Left kidney (tissue), 8 donors: Measurements from ENCODE around the gene SUSD1. TPM values are rescaled to one million over a fixed set of nuclear protein-coding genes. Genes with fewer than 3 reads are reported as not detected.
"Not testable (repeated sequence)": the region's sequence is repeated elsewhere in the genome, so short reads cannot be mapped to it uniquely, and the experiment has no call there.

Experiments
- DNase-seq: peaks from one replicate; pipeline ENCODE4 v3.0.0-alpha.2; 2013
- long read RNA-seq, 8 donors: transcript quantifications; one replicate each; lab custom pipeline, GENCODE V29; 2026
- polyA plus RNA-seq: library from polyadenylated mRNA; unstranded; fragments of 120-200 nt; gene quantifications from one replicate; pipeline ENCODE4 v1.2.1, GENCODE V29; 2013; ENCODE audit not compliant: insufficient read length

Gene SUSD1
- polyA plus RNA-seq: 35.6 TPM
- long read RNA-seq, donor 1, partial matches to known transcripts: 0 of 2 reads
- long read RNA-seq, donor 1, other reads (novel, unspliced or antisense): 0 of 2 reads
- long read RNA-seq, donor 2: 0 reads
- long read RNA-seq, donor 3, partial matches to known transcripts: 0 of 2 reads
- long read RNA-seq, donor 3, other reads (novel, unspliced or antisense): 0 of 2 reads
- long read RNA-seq, donor 4, partial matches to known transcripts: 0 of 1 reads
- long read RNA-seq, donor 4, other reads (novel, unspliced or antisense): 0 of 1 reads
- long read RNA-seq, donor 5: 0 reads
- long read RNA-seq, donor 6, partial matches to known transcripts: 0 of 4 reads
- long read RNA-seq, donor 6, other reads (novel, unspliced or antisense): 0 of 4 reads
- long read RNA-seq, donor 7, partial matches to known transcripts: 0 of 4 reads
- long read RNA-seq, donor 7, other reads (novel, unspliced or antisense): 0 of 4 reads
- long read RNA-seq, donor 8, partial matches to known transcripts: 0 of 2 reads
- long read RNA-seq, donor 8, other reads (novel, unspliced or antisense): 0 of 2 reads

DNA sequence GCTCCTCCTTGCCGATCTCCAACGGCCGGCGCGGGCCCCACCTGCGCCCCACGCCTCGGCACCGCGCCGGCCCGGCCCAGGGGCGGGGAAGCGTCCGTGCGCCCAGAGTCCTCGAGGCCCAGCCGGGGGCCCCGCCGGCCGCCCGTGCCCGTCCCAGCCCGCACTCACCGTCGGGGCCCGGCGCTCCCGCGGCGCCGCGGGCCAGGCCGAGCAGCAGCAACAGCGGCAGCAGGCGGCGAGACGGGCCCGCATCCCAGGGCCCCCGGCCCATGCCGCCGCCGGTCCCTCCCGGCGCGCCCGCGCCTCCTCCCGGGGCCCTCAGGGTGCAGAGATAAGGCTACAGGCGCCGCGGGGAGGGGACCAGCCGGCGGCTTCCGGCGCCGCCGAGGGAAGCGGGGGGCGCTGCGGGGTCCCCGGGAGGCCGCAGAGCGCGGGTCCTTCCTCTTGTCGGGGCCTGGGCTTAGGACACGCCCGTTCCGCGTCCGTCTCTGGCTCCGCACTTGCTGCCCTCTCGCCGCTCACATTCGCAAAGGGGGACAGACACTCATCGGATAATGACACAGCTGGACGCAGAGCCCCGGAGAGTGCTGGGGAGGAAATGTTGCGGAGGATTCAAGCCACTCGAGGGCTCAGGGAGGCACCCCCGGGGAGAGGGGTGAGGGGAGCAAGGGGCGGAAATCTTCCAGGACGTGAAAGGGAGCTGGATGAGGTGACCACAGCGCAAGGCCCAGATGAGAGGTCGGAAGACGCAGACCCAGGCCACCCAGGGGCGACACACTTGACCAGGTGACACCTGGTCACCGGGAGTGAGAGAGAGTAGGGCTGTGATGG is at the start of gene SUSD1:
Gene SUSD1 (minus strand): TSS at position 333 of the 831 bp plus-strand sequence. CDS start 62 bp downstream, at position 271.
- no peak for DNase-seq

DNA sequence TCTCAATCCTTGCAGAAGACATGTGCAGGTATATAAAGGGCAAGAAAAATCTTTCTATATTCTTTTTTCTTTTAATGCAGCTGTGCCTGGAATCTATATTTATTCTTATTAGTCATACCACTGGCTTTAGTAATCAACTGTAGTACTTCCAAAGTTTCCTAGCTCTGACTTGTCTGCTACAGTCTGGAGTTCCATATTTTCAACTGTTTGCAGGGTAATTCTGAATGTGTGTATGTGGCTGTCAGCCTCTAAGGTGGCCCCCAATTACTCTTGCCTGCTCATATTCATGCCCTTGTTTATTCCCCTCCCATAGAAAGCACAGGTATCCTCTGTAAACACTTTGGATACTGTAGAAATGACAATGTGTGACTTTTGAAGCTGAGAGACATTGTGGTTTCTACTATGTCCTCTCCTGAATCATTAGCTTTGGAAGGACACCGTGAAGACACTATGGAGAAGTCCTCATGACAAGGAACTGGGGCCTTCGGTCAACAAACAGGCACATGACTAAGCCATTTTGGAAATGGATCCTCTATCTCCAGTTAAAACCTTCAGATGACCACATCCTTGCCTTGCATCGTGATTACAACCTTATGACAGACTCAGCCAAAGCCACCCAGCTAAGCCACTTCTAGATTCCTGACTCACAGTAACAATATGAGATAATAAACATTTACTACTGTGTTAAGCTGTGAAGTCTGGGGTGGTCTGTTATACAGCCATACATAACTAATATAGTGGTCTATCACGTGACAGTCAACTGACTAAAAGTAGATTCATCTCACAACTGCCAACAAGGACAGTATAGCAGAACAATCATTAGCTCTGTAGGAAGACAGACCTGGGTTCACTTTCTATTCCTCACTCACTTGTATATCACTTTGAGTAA is 49.5 kb upstream of the SUSD1 start:
- no peak for DNase-seq

DNA sequence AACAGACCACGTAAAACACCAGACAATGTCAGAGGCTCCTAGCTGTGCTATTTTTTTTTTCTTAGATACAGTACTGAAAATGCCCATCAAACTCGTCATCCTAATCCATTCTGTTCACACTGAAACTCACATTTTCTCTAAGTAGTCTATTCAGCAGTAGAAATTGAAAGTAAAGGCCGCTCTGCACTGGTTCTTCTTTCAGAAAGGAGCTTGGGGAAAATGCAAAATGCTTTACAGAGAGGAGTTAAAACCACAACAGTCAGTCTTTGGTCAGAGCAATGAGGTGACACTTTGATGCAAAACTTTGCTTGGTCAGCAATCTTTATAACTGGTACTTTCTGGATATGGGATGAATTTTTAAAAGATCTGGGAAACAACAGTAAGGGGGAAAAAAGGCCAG is 43.8 kb upstream of the SUSD1 start:
- no peak for DNase-seq

DNA sequence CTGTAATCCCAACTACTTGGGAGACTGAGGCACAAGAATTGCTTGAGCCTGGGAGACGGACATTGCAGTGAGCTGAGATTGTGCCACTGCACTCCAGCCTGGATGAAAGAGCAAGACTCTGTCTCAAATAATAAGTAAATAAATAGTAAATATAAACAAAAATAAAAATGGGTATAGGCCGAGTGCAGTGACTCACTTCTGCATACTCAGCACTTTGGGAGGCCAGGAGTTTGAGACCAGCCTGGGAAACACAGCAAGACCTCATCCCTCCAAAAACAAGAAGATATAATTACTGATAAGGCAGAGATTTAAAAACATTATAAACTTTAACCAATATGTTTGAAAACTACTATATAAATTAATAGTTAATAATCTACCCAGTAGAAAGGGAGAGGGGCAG is 37.8 kb upstream of the SUSD1 start:
- no peak for DNase-seq

DNA sequence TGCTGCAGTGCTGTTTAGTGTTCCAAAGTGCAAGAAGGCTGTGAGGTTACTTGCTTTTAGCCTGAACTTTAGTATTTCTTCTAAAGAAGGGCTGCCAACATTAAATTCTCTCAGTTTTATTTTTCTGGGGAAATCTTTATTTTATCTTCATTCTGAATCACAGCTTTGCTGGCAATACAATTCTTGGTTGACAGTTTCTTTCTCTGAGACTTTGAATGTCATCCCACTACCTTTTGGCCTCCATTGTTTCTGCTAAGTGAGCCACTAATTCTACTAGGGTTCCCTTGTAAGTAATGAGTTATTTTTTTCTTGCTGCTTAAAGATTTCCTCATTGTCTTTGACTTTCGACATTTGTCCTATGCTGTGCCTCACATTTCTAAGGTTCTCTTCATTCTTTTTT is 32.4 kb upstream of the SUSD1 start:
- DNase-seq: no peak

DNA sequence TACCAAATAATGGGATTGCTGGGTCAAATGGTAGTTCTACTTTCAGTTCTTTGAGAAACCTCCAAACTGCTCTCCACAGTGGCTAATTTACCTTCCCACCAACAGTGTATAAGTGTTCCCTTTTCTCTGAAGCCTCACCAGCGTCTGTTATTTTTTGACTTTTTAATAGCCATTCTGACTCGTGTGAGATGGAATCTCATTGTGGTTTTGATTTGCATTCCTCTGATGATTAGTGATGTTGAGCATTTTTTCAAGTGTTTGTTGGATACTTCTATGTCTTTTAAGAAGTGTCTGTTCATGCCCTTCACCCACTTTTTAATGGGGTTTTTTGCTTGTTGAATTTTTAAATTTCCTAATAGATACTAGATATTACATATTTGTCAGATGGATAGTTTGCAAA is 28.4 kb upstream of the SUSD1 start:
- DNase-seq: no peak

DNA sequence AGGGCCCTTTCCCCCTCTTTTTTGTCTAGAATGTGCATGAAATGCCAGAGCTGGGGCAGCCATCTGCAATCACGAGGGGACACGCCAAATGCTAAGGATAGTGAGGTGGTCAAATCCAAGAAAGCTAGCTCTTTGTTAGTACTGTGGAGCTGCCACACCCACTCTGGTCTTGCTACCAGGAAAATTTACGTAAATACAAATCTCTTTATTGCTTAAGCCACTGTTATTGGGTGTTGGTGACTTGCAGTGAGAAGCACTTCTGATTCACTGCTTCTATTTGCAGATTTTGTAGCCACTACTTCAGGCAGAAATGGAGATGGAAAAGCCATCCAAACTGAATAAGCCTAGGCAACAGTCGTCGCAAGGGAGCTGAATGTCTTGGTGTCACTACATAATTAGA is 25.6 kb upstream of the SUSD1 start:
- DNase-seq: no peak

DNA sequence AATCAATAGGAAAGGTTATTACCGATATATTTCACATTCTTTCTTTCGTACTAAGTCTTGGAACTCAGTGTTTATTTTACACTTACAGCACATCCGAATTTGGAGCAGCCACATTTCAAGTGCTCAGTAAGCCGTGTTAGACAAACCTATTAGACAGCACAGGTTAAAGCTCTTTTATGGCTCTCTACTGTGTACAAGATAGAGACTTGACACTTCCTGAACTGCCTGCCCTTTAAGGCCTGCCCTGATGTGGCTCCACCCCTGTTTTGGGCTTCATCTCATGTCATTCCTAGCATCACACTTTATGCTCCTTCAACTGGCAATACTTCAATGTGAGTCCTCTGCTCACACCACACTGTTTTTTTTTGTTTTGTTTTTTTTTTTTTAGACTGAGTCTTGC is 23.5 kb upstream of the SUSD1 start:
- DNase-seq: no peak

DNA sequence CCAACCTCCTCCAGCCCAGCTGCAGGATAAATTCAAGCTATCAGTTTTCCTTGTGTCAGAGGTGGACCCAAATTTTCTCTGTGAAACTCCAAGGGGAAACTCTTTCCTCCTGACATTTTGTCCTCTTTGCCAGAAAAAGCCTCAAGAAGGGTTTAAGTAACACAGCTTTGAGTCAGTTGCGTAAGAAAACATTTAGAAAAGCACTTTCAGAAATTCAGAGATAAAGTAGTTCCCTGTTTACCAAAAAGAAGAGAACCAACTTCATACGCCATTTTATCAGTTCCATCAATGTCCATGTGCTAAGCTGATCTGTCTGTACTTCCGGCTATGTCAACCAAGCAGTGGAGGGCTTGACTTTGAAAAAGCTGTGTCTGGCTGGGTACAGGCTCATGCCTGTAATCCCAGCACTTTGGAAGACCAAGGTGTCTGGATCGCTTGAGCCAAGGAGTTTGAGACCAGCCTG is 19.9 kb upstream of the SUSD1 start:
- no peak for DNase-seq

DNA sequence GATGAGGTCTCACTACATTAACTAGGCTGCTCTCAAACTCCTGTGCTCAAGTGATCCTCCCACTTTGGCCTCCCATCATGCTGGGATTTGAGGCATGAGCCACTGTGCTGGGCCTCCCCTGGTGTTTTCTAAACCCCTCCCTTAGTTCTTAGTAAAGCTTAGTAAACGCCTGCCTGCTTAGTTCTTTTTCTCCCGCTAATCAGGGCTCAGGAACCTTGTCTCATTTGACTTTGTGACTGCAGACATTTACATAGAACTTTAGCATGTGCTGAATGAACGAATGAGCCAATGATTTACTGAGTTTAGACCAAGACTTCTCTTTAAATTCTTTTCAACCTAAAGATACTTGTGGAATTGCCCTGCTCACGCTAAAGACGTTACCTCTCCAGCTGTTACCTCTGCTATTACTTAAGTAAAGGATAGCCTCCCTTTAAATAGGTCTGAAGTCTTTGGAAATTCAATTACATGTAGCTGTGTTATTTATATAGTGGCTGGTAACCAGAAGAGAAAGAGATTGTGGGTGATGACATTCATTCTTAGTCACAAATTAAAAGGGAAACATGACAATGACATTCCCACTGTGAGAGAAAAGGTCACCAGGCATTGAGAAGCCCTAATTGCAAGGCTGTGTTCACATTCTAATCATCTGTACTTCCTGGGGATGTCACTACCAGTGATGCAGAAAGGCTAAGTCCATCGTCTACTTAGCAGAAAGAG is 18.6 kb upstream of the SUSD1 start:
- DNase-seq: no peak

DNA sequence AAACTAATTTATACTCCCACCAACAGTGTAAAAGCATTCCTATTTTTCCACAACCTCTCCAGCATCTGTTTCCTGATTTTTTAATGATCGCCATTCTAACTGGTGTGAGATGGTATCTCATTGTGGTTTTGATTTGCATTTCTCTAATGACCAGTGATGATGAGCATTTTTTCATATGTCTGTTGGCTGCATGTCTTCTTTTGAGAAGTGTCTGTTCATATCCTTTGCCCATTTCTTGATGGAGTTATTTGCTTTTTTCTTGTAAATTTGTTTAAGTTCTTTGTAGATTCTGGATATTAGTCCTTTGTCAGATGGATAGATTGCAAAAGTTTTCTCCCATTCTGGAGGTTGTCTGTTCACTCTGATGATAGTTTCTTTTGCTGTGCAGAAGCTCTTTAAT is 15.2 kb upstream of the SUSD1 start:
- not testable (repeated sequence) for DNase-seq

DNA sequence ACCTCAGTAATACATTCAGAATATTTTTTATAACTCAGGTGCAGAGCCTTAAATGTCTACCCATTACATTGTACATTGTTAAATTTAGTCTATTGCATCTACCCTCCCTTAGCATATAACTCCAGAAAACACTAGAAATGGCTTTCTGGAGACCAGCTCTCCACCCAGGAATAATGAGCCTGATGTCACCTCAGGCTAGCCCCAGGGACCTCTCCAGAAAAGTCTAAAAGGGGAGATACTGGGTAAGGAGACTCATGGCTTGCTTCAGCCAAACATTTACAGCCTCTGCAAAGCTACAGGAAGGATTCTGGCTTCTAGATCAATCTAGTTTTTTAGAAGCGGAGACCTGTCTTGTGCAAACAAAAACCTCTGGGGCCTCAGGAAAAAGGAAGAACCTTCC is 13.8 kb upstream of the SUSD1 start:
- DNase-seq: no peak

DNA sequence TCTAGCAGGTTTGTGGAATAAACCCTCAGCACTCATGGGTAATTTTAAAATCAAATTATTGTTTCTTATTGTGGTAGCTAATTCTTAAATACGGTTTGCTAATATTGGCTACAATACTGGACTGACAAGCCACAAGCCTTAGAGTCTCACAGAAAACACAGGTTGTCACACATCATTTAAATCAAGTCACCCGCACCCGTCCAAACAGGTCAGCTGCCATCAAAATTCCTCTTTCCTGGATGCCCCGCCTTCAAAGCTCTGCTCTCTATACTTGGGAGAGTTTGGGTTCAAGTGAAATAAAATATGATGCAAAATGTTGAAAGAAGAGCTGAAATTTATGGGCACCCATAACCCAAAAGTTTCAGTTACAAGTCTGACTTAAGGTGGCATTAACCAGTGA is 12.3 kb upstream of the SUSD1 start:
- no peak for DNase-seq

DNA sequence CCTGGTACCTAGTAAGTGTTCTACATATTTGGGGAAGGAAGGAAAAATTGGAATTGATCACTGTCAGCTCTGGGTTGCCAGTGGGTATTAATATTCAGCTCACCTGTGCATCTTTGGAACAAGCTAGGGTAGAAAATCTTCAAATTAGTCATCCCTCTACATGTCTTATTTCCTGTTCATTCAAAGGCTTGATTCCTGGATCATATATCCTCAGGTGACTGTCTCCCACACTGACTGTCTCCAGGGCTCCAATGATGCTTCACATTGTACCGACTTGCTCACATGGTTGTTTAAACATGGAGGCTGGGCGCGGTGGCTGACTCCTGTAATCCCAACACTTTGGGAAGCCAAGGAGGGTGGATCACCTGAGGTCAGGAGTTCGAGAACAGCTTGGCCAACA is 11.6 kb upstream of the SUSD1 start:
- no peak for DNase-seq

DNA sequence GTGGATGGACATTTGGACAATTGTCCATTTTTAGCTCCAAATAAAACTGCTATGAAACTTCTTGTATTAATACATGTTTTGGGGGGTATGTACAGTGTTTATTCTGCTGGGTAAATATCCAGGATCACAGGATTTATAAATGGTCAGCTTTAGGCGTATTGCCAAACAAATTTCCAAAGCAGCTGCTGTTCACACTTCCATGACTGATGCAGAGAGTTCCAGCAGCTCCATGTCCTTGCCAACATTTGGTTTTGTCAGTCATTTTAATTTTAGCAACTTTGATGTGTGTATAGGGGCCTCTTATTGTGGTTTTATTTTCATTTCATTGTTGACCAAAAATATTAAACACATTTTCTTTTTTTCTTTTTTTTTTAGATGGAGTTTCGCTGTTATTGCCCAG is 9.8 kb upstream of the SUSD1 start:
- no peak for DNase-seq

DNA sequence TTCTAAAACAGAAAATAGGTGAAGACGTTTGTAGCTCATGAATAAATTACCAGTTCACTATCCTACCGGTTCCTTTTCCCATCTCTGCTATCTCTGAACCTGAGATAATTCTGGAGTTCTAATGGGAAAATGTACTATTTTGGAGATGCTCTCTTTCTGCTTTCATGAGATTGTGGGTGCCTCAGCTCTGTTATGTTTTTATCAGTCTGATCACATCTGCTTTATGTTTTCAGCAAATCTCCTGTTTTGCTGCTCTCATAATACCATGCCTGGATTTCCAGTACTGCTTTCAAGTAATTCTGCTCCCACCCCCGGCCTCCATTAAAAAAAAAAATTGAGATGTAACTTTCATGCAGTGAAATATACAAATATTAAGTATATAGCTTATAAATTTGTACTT is 9.1 kb upstream of the SUSD1 start:
- DNase-seq: no peak

DNA sequence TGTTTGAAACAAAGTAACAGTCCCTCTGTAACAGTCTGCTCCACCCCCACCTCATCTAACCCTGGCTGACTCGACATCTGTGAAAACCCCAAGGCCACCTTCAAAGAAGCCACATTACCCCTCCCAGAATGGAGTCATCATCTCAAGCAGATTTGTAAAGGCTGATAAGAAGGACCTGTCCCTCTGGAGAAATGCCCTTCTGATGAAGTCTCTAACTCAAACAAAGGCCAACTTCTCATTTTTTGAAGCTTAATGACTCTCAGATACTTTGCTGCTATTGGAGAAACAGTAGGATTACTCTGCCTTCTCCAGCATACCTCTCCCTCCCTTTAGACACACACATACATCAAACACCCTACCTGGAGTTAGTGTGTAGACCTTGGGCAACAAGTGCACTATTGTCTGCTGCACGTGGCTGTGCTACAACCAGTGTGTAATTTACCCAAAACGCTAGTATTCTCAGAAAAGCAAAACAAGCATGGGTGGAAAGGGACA is 5.3 kb upstream of the SUSD1 start:
- DNase-seq: no peak

DNA sequence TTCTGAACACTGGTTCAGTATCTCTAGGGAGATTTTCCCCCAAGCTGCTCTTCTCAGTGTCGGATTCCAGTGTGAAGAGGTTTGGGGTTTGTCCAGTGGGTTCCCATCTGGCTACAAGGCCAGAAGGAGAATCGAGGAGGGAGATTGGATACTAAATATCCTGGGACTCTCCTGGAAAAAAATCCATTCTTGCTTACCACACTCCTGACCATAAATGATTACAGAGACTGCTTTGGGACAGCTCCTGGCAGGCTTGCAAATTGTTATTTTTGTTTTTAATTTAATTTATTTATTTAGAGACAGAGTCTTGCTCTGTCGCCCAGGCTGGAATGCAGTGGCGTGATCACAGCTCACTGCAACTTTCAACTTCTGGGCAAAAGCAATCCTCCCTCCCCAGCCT is 4.7 kb upstream of the SUSD1 start:
- DNase-seq: no peak

DNA sequence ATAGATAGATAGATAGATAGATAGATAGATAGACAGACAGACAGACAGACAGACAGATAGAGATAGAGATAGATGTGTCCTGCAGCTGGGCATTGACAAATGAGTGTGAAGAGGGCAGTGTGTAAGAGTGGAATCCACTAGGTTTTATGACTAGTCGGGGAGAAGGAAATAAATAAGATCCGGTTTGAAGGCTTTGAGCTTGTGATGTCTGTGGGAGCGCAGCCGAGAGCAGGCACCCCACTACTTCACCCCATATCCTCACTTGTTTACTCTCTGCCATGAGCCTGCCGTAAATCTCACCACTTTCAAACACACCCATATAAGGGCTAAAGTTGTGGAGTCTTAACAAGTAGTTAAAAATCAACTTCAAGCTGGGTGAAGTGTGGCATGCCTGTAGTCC is 1.4 kb upstream of the SUSD1 start:
- DNase-seq: no peak

DNA sequence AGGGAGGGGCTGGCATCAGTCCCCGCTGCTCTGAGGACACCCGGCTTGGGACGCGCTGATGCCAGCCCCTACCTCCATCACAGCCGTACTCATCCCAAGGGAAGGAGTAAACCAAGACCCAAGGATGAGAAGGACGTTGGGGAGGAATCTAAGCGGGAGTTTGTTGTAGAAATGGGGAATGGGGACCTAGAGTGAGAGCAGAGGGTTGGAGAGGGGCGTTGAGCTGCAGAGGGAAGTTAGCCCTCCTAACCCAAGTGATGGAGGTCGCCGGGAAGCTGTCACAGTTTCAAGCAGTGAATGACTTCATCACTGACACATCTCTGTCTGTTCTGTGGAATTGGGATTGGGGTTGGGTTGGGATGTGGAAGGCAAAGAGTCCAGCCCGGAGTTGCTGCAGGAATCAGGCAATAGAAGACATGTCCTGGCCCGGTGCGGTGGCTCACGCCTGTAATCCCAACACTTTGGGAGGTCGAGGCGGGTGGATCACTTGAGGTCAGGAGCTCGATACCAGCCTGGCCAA is 759 bp upstream of the SUSD1 start:
- DNase-seq: no peak
